SKM-1 treated with dmso at 0.1 percent for 144 hours (cell line): ENCODE measurements around the gene COL6A3.

Experiments
- DNase-seq: peaks from one replicate; lab custom pipeline; 2025; ENCODE audit not compliant: unreplicated experiment; lab: John Stamatoyannopoulos, UW

COL6A3 gene

DNA sequence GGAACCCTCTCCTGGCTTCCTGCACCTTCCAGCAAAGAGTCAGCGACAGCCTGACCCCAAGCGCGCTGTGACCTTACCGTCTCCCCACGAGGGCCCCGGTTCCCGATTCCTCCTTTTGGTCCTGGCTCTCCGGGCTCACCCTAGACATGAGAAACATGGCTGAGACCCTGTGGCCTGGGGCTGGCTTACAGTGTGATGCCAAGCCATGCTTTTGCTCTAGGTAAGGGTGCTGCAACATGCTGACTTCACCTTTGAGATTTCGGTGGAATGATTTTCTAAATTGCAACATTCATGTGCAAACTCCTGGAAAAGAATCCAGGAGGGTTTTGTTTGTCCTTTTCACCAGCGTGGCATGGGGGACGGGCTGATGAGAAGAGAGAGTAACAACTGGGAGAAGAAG is 63.9 kb downstream of the COL6A3 start:
- DNase-seq: no peak

DNA sequence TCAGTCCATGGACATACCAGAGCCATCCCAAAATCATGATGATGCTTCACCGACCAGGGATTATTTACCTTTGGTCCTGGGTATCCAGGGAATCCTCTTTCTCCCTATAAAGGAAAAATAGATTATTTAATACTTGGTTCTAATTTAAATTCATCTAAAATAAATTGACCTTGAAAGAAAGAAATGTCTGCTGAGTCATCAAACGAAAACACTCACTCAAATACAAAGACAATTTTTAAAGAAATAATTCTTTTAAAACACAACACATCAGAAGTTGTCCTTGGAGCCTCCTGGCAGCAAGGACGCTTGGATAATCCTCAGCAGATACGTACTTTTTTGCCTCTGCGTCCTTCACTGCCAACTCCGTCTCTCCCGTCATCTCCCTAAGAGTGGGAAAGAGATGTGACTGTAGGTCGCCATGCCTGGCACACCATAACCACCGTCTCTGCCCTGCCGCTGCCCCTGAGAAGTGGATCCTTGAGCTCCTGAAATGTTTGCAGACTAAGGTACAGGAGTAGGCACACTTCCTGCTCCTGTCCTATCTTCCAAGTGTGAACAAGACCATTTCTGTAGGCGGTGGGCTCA is 65.6 kb downstream of the COL6A3 start:
- DNase-seq: no peak

DNA sequence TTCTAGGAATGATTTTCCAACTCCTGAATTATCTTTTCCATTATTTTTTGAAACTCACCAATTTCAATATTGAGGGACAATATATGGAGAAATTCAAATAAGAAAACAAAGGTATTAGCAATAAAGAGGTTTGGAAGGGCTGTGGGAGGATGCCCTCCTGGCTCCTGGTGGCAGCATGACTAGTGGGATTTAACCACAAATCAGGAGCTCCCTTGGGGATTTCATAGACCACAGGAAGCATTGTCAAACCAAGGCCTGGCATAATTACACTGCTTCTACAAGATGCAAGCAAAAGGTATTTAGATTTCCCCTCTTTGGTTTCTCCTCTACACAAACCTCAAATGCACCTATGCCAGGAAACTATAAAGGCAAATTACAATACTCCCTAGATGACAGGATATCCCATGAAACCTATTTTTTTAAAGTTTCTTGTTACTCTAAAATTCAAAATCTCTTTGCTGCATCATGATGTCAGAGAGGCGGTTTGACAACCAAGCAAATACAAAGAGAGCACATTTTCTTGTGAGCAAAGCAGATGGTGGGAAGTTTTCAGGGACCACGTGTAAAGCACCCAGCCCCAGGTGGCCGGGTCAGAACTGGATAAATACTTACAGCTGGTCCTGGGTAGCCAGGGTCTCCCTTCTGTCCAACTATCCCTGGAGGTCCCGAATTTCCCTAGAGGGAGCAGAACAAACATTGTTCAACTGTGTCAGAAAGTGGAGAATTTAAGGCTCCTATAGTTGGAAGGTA is 67.9 kb downstream of the COL6A3 start:
- DNase-seq: no peak

DNA sequence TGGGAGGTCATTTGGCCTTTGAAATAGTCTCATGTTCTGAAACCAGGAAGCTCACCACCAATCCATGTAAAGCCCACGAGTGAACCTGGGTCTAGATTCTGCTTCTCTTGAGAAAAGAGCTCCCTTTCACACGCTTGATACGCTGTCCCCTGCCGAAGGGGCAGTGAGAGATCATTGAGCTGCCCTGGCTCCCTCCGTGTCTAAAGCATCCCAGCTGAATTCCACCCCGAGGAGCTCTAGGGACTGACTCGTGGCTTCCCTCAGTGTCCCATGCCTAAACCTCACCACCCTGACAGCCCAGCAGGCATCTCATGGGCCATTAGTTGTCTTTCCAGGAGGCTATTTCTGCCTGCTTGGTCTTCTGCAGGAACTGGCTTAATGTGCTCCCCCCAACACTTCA is 68.6 kb downstream of the COL6A3 start:
- DNase-seq: no peak

DNA sequence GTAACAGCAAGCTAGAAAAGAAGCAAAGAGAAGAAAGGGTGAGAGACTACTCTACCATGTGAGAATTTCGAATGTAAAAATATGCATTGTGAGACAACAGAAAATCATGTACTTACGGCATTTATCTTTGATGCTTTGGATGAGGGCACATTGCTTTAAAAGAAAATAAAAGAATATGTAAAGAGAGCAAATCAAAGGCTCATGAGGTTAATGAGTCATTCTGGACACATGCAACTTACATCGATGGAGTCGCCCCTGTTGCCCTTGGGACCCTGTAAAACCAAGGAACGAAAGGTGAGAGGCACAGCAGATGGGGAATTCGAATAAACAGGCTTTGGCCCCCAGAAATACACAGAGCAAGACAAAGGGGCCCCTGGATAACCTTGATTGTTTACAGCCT is 69.0 kb downstream of the COL6A3 start:
- DNase-seq: no peak

DNA sequence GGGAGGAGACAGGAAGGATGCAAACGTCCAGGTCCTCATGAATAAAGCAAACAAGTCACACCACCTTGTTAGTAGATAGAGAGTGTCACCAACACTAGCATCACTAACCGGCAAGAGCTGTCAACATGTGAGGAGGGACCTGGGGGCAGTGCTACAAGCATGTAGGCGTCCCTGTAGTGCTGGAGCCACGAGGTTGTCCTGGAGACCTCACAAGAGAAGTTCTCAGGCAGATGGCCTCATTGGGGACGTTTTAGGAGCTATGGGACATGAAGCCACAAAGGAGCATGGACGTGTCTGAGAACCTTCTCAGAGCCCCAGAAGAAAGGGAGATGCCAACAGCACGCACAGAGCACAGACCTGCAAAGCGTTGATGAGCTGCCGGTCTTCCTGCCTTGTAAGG is 70.0 kb downstream of the COL6A3 start:
- no peak for DNase-seq

DNA sequence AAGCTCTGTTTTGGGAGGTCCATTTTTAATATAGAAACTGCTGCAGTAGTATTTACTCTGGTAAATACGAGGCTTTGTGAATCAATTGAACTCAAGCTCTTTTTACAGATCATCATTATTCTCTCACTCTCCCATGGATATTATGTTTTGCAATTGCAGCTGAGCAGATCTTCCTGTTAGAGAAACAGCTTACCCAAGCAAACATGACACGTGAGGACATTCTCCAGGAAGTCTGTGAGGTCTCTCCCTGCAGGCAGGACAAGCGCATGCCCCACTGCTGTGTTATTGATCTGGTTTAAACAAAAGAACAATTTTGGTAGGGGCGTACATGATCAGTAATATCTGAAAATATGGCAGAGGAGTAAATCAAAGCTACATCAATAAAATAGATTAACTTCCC is 72.1 kb downstream of the COL6A3 start:
- no peak for DNase-seq

DNA sequence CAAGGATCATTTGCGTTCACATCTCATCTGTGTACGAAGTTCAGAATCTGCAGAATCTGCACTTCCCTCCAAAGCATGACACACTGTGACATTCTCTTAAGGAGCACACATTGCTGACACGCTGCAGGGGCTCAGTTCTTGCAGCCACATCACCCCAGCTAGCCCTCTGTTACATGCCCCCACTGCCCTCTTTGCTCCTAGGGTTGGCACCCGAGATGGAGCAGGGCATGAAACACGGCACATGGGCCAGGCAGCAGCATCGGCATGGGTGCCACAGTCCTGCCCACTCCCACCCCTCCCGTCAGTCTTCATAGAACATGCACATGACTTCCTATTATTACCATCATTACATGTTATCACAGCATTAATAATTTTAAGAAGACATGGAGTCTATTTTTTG is 76.4 kb downstream of the COL6A3 start:
- no peak for DNase-seq

DNA sequence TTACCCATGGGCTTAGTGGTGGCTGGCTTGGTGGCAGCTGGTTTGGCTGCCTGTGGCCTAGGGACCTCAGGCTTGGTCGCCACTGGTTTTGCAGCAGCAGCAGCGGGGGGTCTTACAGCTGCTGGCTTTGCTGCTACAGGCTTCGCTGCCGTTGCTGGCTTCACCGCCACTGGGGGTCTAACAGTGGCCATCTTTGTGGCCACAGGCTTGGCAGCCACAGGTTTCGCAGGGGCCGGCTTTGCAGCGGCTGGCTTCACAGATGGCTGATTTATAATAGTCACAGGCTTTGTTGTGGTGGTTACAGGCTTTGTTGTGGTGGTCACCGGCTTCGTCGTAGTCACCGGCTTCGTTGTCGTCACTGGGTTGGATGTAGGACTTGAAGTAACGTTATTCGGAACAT is 77.8 kb downstream of the COL6A3 start:
- DNase-seq: no peak

DNA sequence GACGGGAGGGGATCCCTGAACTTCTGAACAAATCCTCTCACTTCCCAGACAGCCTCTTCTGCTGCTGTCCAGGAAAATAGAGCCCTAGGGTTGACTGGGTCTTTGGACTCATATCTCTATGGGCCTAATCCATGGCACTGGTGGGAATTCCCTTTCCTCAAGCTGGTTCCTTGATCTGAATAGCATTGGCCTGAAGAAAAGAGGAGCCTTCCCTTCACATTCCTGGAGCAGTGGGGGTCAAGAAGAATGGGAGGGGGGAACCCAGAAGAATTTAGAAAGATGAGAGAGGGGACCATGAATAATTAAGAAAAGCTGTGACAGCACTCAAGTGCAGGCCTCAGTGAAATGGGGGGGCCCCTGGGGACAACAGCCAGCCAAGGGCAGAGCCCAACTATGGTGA is 80.2 kb downstream of the COL6A3 start:
- no peak for DNase-seq

DNA sequence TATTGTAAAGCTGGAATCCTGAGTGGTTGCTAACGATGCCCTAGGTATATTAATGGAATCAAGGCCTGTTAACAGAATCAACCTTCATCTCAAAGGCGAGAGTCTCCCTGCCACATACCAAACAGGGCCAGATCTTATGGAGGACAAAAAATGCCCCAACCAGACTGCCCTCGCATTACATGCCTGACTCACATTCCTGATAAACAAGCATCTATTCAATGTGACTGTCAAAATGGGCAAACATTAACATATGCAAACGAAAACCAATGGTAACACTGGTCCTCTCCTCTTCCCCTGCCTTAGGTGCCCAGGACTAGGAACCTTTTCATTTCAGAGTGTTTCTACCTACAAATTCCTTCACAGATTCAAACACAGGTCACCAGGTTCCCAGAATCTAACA is 83.4 kb downstream of the COL6A3 start:
- DNase-seq: no peak

DNA sequence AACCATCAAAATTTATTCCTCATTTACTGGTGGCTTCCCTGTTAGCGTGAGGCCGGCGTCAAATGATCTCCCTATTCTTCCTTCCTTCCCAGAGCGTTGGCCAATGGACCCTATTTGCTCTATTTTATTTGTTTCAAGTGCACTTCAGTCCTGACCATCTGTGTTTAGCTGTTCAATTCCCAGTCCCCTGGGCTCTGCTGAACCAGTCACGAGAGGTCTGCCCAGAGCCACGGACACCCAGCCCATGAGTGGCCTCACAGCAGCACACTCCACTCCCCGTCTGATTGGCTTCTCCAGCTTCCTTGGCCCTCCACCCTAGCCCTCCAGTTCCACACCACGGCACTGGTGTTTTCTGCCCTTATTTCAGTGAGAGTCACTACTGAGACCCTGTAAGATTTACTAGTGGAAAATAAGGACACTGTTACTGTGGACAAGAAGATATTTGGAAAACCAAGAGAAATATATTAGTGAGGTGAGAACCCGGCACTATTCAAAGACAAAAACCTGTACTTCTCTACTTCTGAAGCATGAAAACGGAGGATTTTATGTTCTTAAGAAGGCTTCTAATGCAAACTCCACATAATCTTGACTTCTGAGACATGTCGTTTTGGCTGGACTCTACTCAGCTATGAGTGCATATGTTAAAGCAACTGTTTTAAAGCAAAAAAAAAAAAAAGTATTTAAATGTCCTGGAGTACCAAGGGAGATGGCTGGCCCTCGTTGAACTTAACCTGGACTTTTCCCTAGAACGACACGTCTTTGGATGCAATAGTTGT is 86.6 kb downstream of the COL6A3 start:
- no peak for DNase-seq

DNA sequence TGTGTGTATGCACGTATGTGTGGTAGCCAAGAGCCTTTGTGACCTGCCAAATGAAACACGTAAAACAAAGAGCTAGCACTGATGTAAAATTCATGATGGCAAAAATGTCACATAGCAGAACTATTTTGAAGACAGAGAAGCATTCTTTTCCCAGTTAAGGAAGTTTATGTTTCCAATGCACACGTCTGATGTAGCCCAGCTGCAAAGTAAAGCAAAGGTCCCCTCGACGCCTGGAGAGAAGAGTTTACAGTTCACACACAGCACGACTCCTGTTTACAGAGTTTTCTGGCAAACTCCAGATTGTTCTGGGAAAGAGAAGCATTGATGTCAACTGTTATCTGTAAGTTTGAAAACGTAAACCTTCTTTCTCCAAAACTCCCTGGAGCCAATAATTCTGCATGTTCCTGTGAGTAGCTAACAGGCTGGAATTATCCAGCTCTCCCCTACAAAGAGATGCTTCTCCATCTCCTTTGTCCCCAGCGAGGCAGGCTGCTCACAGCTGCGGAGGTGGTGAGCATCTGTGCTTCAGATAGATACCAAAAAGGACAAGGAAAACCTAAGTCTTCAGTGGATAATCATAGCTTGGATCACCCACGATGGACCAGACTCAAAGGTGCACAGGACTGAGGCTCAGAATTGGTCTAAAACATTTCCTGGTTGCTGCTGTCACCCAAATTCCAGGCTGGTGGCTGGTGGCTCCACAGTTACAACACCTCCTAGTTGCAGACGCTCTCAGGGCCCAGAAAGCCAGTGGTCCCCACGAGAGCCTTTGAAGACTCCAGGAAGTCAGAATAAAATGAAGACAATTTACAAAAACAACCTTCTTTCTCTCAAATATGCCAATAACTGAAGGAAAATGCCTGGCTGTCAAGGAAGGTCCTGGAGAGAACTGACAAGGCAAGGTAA is 87.4 kb downstream of the COL6A3 start:
- DNase-seq: no peak

DNA sequence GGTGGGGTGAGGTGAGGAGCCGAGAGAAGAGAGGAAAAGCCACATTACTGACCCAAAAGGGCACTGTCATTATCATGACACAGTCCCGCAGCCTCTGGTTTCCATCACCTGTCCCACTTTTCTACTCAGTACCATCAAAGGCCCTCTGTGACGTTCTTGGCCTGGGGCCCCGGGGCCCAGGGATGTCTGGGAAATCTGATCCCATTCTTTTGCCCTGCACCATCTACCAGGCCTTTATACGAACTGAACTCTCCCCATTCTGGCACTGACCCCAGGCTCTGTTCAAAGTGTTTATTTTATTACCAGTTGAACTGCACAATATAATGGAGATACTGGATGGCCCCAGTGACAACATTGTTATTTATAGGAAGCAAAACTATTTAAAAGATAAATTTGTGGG is 89.1 kb downstream of the COL6A3 start:
- DNase-seq: no peak

DNA sequence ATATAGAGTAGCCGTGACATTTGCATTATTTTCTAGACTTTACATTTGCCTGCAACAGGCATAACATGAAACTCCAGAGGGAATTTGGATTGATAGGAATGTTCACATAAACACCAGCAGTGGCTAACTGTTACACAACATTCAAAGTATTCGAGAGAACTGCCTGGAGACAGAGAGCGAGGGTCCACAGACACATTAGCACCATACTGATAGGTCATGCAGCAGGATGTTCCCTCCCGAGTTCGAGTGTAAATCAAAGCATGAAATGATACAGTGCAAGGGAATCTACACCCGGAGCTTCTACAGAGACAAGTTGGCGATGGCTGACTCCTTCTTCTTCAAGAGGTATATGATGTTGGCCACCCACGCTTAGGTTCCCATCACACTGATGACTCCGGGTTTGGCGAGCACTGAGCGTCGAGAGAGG is 89.5 kb downstream of the COL6A3 start:
- no peak for DNase-seq

DNA sequence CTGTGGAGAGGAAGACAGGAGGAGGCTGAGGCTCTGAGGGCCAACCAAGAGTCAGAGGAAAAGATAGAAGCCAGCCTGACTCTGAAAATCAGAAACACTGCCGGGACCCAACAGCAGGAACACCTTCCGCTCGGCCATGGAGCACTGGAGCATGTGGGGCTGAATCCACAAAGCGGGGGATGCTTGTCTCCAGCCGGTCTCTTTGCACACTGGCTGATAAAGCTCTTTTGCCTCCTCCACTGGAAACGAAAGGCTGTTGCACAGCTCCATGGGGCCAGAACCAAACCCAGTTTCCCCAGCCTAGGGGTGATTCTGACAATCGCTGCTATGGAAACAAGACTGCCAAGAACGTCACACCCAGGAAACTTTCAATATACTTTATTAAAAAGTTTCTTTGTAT is 90.3 kb downstream of the COL6A3 start:
- DNase-seq: no peak

DNA sequence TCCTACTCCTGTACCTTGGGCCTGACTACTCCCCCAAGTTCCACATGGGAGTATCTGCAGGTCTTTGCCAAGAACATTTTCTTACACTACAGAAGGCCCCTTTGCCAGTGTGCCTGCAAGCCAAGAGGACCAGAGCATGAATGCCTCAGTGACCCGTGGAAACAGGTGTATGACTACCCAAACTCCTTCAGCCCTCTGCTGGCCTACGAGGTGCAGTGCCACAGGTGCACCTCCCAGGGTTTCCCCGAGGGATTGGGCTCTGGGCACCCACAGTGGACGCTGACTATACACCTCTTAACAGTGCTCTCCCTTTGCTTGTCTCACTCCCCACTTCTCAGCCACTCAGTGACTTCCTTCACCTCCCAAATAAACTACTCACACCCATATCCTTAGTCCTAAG is 91.4 kb downstream of the COL6A3 start:
- DNase-seq: no peak

DNA sequence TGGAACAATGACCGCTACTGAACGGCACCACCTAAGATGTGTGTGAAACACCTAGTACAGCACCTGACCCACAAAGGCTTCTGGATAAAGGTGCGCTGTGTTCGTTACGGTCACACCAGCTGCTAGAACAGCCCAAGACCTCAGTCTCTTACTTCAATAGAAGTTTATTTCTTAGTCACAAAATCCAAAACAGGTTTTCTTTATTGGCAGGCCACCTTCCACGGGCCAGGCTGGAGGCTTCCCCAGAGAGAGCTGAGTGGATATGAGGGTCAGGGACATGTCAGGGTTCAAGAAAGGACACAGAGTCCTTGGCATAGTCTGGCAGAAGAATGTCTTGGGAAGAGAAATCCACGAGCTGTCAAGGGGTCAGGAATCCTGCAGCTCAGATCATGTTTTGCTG is 92.2 kb downstream of the COL6A3 start:
- no peak for DNase-seq

DNA sequence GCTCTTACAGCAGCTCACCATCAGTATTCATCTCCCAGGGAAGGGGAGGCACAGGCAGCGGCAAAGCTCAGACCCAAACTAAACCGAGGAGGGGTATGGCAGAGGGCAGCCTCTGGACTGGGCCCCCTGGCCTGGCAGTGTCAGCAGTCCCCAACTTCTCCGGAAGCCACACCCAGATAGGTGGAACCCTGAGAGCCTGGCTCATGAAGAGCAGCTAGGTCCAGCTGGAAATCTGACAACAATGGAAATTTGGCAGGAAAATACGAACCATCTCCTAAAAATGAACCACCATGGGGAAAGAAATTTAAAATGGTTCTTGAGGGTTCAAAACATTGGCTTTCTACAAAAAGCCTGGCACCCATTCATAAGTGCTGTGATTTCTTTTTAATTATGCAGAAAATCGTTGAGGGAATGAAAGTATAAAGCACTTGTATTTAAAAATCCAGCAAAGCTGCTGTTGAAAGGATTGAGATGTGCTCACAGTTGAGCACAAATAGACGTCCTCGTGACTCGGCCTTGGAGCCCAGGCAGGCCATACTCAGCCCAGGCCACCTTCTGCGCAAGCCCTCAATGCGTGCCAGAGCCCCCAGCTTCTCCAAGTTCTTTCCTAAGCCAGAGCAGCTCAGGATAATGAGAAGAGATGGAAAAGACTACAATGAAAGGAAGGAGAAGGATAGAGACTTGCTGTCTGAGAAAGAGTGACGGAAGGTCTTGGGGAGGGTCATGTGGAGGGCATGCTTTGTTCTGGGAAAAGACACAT is 93.0 kb downstream of the COL6A3 start:
- DNase-seq: no peak

DNA sequence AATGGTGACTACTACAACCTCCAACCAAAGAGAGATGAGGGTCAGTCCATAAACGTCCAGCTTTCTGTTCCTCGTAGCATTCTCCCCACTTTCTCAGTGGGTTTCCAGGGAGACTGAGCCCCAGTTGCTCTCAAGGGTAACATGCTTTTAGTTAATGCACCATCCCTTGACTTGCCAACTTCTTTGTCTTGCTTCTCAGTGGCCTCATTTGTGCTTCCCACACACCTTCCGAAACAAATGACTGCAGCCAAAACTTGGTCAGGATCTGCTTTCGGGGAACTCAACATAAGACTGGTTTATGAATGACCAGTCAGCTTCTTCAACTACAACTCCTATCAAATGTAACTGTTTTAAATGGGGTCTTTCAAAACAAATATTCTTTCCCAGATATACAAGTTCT is 94.1 kb downstream of the COL6A3 start:
- no peak for DNase-seq
